GM19463 (cell line): ENCODE measurements around the gene SPRYD3.

Source experiments
- ATAC-seq: cut with Tn5 transposase; IDR thresholded peaks from one replicate; pipeline ENCODE4 v1.9.1; 2021; ENCODE audit warnings: mild to moderate bottlenecking, moderate library complexity; ENCODE audit not compliant: unreplicated experiment

SPRYD3 gene

DNA sequence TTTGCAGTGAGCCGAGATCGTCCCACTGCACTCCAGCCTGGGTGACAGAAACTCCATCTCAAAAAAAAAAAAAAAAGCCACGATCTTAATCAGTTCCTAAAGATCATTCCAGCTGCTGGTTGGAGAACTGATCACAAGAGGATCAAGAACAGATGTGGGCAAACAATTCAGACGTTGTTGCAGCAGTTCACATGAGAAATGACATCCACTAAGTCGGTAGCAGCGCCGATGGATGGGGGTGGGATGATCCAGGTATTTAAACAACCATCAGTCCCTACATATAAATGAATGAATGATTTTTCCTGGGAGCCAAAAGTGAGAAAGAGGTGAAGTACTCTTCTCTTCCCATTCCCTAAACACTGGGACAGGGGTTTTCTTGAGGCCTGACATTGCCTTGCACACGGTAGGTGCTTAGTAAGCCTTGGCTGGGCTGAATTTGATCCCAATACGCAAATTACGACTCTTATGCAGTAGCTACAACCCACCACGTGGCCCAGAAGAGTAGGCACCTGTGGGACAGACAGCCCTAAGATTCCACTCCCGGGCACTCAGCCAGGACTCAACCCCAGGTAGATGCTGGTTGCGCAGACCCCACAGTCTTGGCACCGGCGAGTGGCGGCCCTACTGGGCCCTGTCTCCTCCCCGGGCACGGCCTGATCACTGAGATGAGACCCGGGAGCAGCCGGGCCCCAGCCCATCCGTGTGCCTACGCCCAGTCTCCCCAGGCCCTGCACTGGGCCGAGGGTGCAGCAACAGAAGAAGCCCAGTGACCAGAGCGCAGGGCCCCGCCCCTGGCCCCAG is 565 bp downstream of the SPRYD3 start:
- ATAC-seq = no peak

DNA sequence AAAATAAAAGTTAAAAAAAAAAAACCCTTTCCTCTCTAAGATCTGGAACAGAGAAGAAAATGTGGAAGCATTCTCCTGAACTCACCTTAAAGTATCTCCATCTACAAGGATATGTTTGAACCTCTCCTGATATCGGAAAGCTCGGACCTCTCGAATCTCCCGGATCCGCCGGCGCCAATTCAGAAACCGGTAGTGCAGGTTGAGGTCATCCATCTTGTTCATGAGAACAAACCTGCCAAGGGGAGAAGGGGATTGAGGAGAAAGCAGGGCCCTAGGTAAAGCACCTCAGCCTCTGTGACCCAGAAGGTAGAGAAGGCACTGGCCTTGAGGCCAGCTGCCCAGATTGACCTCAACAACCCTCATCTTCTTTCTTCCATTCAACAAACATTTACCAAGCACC is 2.2 kb downstream of the SPRYD3 start:
- no peak for ATAC-seq

DNA sequence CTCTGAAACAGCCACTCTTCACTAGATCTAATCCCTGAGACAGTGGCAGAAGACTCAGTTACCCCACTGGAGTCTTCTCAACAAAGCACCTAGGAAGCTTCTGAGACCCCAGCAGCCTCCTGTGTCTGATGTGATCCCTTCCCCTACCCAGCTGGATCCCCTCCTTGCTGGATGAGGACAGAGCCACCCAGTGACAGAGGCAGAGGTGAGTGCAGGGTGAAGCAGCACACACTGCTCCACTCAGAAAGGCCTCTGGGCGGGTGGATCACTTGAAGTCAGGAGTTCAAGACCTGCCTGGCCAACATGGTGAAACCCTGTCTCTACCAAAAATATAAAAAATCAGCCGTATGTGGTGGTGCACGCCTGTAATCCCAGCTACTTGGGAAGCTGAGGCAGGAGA is 2.7 kb downstream of the SPRYD3 start:
- no peak for ATAC-seq

DNA sequence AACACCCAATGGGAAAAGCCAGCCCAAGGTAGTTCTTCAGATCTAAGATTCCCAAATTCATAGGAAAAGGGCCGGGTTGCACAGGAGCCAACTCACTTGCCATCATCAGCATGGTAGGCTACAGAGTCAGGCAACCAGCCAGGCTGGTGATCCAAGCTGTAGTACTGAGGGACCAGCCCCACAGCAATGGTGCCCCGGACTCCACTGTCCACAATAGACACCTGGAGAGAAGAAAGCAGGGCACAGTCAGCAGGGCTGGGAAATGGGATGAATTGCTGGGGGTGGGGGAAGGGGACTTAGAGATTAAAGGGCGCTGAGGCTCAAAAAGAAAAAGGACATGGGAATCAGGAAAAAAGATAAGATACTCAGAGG is 4.2 kb downstream of the SPRYD3 start:
- no peak for ATAC-seq

DNA sequence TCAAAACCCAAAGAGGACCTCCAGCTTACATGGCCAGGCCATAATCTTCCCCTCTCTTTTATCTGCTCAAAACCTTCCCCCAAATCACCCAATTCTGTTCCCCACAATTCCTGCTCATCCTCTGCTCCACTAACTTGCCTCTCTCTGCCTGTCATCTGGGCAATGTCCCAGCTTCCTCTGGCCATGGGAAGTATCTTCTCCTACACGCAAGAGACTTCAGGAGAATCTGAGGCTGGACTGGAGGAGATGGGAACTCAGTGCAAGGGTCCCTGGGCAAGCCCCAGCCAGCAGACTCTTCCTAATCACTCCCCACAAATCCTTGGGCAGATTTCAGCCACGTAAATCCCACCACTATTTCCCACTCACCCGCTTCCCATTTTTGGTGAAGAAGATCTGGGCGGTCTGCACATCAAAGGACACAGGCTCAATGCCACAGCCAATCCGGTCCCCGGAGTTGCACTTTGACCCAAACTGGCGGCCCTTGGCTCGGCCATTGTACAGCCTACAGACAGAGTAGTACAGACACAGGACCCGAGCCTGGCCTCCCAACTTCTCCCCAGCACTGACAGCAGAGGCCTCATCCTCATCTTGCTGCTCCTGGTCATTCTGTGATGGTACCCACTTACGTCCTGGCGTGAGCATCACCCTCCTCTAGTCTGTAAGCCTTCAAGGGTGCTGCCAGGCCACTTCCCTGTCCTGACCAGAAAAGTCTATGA is 4.7 kb downstream of the SPRYD3 start:
- ATAC-seq = no peak

DNA sequence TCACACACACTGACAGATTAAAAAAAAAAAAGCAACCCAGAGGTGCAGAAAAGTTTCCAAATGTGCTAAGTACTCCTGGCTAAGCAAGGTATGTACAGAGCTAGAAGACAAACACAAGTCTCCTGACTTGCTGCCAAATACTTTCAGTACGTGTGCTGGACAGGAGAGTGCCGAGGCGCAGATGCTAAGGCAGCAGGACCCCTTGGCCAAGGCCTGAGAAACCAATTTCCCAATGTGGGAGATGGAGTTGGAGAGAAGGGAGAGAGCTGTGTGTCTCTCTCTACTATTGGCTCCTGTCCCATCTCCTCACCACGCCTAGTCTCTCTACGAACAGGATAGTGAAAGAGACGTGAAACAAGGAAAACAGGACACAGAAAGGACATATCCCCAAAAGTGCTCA is 5.3 kb downstream of the SPRYD3 start:
- ATAC-seq = no peak

DNA sequence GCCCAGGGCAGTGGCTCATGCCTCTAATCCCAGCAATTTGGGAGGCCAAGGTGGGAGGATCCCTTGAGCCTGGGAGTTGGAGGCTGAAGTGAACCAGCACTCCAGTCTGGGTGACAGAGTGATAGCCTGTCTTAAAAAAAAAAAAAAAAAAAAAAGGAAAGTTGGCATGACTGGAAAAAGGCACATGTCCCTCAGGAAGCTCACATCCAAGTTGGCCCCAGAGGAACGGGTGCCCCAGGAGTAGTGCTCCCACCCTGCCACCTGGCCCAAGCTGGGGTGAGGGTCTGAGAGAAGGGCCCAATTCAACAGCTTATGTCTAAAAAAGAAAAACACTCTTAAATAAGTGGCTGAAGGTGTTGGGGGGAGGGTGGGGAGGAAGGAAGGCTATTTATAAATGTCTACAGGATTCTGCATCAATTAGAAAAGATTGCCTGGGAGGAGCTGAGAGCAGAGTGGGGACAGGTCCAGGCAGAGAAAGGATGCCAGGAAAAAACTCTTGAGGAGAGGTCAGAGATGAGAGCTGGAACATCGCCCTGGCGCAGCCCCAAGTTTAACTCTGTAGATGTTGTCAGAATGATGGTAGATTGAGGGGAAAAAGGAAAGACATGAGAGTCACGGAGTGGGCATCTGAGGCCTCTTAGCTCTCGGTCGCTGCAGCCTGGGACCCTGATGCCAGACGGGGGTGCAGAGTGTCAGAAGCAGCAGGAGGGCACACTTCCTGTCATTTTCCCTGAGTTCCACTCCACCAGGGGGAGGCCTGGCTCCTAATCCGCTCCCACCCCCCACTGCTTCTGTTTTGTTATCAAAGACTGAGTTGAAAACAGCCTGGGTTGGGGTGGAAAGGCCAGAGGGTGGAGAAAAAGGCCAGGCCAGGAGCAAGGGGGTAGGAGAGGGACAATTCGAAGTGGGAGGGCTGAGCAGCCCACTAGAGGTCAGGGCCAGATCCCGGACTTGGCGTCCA is 7.3 kb downstream of the SPRYD3 start:
- ATAC-seq = no peak

DNA sequence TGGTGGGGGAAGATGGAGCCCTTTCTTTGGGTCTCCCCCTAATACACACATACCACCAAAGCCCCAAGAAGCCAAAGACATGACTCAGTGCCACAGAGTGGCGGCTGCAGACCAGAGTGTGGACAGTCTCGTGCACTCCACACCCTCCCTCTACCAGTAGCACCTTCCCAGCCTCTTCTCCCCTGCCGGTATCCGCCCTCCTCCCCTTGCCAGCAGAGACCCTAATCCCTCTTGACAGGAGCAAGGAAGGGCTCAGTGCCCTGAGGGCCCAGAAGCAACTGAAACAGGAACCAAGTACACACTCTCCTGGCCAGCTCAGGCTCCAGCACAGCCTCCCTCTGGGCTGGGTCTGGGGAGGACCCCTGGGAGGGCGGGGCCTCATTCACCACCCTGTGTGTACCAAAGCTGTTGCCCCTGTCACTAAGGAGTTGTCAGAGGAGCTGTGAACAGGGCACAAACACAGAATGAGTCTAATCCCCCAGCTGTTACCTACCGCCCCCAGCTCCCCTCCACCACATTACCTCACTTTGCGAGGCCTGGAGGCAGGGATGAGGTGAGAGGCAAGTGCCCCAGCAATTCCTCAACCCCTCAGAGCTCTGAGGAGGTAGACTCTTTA is 8.2 kb downstream of the SPRYD3 start:
- no peak for ATAC-seq

DNA sequence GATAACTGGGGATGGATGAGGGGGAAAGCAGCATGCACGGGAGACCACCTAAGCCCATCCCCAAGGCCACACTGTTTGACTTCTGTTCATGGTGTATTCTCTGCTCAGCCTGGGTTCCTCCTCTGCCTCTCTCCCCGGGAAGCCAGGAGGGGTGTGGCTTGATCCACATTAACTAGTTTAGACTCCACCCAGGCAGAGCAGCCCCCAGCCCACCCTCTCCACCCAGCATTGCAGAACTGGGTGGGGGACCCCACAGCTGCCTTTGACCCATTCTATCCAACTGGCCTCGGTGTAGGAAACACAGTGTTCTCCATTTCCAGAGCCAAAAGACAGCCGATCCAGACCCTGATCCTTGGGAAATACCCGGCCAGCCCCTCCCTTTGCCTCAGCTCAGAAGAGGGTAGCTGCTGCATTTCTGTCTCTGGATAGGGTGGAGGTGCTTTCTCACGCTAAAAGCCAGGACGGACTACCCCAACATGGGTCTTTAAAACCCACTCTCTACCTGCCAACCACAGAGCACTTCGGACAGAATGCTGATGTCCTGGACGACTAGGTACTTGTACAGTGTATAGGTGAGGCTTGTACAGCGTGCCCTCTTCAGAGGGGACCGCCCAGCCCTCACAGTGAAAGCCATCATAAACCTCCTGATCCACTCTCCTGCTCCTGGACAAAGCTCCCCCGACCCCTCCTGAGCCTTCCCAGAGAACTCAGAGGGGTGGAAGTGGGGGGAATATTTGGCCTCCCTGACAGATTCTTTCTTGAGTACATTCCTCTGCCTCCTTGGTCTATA is 9.4 kb downstream of the SPRYD3 start:
- no peak for ATAC-seq

DNA sequence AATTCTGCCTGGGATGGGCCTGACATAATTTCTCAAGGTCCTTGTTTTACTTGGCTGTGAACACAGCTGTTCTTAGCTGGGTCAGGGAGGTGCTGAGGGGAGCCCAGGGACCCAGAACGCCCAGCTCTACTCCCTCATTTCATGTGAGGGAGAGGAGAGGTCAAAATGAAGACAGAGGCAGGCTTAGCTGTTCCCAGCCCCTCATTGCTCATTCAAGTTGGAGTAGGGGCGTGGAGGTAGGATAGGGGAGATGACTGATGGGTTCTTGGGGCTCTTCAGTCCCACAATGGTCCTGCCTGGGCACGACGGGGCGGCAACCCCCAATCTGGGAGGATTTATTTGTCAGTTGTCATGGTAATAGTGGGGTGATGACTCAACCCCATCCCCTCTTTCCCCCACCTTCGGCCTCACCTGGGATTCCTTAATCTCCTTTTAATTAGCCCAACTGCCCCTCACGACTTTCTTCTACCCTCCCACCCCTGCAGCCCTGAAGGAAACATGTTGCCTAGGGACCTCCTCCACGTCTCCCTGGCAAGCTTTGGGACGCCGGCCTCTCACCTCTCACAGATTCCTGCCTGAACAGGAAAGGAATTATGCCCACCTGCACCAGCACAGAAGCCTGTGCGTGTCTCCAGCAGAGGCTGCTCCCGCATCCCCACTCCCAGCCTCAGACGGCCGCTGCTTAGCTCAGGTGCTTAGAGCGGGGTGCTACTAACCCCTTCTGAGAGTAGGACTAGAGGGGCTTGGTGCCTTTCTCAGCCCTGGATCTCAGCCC is 10.2 kb downstream of the SPRYD3 start:
- no peak for ATAC-seq

DNA sequence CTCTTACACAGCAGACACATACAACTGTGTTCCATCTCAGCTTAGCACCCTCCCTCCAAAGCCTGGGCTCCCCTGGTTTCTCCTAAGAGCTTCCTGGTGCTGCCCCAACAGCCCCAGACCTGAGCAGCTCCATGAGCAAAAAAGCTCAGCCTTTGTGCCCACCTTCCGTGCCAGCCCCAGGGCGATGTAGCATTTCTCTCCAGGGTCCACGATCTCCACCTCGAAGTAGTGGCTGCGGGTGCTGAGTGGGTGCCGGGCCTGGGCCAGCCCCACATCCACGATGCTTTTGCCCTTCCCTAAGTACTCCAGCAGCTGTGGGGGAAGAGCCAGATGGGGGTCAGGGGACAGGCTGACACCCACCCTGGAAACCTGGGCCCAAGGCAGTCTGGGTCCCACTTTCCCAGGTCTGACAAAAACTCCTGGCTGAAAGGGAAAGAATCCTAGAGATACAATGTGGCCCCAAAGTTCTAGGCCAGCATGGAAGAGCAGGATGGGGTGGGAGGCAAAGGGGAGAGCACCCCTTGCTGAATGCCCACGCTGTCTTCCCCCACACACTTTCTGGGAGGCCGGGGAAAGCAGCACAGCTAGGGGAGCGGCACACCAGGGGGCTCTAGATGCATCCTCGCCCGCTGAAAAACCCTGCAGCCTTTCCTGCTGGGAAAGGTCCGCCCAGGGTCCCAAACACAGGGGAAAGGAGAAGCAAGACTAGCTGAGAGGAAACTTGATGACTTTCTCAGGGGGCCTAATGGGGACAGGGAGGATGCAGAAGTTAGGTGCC is 11.0 kb downstream of the SPRYD3 start:
- no peak for ATAC-seq

DNA sequence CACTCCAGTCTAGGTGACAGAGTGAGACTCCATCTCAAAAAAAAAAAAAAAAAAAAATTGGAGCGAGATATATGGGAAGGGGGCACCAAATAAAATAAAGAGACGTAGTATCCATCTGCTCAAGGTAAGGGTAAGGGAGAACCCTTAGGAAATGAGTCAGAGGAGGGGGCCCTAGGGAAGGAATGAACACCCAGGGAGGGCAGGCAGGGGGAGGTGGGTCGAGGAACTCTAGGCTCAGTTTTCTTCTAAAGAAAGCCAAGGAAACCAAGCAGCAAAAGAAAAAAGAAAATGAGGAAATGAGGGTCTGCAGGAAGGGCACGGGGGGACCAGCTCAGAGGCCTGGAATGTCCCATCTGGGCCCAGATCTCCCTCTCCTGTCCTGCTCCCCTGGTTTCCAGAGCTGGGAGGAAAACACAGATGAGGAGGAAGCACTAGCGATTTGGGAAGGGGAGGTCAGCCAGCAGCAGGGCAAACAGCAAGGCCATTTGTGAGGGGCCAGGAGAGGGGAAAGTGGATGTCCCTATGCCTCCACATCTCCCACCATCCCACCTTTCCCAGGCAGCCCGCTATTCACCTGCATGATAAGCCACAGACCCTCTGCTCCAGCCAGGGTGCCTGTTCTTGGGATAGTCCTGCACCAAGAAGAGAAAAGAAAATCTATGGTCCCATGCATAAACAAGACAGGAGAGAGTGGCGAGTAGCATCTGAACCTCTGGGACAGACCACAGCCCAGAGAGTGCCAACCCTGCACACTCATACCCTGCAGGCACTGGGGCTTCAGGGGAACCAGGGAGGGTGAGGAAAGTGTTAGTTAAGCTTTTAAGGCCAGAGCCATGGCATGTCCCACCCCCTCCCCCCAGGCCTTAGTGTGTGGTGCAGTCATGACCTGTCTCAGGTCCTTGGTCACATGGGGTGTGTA is 11.9 kb downstream of the SPRYD3 start:
- ATAC-seq = no peak

DNA sequence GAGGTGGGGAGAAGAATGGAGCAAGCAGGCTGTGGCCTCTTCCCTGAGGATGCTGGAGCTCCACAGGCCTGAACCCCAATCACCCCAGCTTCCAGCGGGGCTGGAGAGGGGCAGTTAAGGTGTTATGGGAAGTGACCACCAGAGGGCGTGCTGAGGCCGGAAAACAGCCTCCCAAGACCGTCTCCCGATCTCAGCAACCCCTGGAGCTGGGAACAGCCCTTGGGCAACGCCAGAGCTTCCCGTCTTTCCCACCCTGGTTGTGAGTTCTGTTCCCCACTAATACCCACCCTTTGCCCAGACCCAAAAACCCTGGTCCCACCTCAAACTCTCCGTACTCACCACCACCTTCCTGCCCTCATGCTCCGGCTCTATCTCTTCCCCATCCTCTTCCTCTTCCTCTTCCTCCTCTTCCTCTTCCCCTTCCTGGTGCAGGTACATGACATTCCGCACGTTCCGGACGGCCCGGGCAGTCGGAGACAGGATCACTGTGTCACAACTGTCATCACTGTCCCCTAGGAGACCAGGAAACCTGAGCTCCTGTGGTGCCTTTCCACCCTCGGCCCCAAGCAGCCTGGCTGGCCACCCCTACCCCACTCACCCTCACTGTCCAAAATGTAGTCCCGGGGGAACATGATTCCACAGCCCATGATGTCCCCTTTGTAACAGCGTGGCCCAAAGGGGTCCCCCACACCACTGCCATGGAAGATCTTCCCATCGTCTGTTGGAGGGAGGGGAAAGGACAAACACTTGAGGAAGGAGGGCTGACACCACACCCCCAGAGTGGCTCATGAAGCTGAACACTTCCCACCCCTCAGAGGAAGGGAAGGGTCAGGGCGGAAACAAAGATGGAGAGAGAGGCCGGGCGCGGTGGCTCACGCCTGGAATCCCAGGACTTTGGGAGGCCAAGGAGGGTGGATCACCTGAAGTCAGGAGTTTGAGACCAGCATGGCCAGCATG is 12.9 kb downstream of the SPRYD3 start:
- no peak for ATAC-seq

DNA sequence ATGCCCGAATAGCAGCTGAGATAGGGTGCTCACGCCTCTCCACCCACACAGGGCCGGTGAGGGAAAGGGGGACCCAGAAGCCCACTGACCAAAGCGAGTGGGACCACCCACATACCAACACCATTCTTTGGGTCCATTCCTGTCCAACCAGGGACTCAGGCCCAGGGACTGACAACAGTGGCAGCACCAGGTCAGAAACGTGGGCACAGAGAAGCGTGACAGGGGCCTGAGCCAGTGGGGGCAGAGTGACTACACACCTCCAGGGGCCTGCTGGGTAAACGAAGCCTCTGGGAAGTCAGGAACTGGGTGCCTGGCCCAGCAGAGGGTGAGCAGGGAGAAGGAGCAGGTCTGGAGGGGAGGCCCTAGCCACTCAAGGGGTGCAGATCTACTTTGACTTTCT is 13.7 kb downstream of the SPRYD3 start:
- ATAC-seq = no peak

DNA sequence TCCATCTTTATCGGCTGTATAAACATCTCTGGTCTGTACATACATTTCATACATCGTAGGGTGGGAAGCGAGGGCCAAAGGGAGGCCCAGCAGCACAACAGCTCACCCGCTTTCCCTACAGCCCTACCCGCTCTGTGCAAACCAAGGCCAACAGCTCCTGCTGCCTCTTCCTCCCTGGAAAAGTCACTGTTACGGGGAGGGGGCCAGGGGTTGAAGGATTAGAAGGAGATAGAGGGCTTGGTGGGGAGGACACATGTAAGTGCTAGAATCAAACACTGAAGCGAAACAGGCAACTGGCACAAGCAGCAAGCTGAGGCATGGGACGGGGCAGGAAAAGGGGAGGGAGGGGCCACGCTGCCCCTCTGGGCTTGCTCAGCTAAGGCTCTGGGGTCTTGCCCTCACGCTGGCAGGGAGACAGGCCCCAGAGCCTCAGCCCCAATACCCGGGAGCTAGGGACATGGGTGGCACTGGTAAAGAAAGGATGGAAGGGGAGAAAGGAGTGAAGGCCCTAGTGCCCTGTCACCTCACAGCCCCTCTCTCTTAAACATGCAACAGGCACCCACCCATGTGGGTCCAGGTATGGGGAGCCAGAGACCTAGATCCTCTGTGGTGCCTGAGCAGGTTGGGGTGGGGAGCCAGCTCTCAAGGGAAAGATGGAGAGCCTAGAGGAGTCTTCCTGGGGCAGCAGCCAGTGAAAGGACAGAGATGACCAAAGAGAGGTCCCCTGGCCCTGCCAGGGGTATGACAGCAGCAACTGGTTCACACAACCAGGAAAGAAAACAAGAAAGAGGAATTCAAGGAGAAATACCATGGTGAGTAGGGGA is 14.4 kb downstream of the SPRYD3 start:
- no peak for ATAC-seq
